GM18868 (cell line): ENCODE data around the gene CFAP77.
"Not testable (repeated sequence)": the region's sequence is repeated elsewhere in the genome, so short reads cannot be mapped to it uniquely, and the experiment has no call there.

Experiments used
- ATAC-seq: cut with Tn5 transposase; IDR thresholded peaks from one replicate; pipeline ENCODE4 v1.9.1; 2021; ENCODE audit warnings: mild to moderate bottlenecking, moderate library complexity; ENCODE audit not compliant: unreplicated experiment

The CFAP77 gene

DNA sequence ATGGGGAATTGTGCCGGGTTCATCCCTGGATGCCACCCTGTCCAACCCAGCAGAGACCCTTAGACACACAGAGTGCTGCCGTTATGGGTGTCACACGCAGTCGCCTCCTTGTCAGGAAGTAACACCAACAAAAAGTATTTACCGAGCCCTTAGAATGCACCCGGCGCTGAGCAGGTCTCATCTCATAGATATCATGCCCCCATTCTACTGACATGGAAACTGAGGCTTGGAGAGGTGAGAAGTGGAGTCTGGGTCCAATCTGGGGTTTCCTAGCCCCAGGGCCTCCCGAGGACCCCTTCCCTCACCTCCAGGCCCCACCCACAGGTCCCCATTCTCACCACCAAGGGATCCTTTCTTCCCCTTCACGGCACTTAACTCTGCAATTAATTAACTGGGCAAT lies 135.6 kb downstream of the CFAP77 start:
- no peak for ATAC-seq

- ATAC-seq = no peak
Measured at GRCh38 chr9:132546148-132547051, 136.4 kb downstream of the CFAP77 start.

DNA sequence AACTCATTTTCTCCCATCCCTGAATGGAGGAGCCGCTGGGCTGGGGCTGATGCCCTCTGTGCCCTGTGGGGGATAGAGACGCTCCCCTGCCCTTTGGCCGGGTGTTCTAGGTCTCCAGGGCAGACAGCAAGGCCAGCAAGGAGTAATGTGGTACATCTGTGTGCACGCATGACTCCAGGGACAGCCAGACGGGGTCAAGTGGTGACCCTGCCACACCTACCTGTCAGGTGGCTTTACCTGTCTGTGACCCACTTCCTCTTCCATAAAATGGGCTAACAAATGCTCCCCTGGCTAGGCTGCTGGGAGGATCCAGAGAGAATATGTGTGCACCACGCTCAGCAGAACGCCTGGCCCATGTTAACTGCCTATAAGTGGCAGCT lies 137.0 kb downstream of the CFAP77 start:
- ATAC-seq = no peak

- ATAC-seq = no peak
Measured at GRCh38 chr9:132547436-132547835, 137.4 kb downstream of the CFAP77 start.

DNA sequence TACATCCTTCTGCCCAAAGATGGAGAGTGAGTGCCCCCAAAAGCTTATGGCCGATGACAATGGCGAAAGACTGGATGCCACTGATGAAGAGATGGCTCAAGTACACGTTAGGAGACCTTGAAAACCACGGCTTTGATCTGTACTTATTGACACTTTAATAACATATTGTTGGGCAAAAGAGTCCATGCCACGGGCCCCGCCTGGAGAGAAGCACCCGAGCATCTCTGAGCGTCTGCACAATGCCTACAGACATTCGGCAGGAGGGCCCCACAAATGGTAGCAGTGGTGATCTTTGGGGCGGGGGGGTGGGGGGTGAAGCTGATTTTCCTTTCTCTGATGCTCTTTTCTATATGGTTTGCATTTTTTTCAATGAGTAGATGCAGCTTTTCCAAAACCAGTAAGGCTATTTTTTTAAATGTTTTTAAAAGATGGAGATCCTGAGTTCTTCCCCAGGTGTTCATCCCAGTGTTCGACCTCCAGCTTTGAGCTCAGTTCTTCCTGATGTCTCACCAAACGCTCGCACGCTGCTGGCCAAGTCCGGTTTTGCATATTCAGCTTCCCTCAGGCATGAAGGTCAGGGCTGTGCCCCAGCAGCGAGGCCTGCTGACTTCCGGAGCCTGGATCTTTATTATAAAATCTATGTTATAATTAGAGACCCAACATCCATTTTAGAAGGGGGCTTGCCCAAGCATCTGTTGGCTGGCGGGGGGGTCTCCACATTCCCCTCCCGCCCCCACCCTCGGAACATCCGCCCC lies 138.1 kb downstream of the CFAP77 start:
- ATAC-seq = no peak

GRCh38 chr9:132548751-132549640 lies 139.0 kb downstream of the CFAP77 start:
- no peak for ATAC-seq

- ATAC-seq = no peak
Measured at GRCh38 chr9:132551556-132551955, 141.5 kb downstream of the CFAP77 start.

- no peak for ATAC-seq
Measured at GRCh38 chr9:132552041-132552440, 142.0 kb downstream of the CFAP77 start.

DNA sequence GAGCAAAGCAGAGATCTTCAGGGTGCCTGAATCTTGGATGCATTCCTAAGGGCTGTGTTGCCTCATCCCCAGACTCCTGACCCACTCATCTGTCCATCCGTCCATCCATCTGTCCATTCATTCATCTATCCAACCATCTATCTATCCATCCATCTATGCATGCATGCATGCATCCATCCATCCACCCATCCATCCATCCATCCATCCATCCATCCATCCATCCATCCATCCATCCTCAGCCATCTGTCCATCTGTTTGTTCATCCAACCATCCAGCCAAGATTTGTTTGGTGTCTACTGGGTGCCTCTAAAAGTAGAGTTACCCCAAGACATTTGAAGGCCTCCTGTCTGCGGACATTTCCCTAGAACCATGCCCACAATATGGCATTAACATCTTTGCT lies 144.7 kb downstream of the CFAP77 start:
- ATAC-seq = no peak

- ATAC-seq = no peak
Measured at GRCh38 chr9:132555528-132555927, 145.5 kb downstream of the CFAP77 start.

- no peak for ATAC-seq
Measured at GRCh38 chr9:132556235-132556634, 146.2 kb downstream of the CFAP77 start.

GRCh38 chr9:132556714-132557113 lies 146.7 kb downstream of the CFAP77 start:
- no peak for ATAC-seq

GRCh38 chr9:132557159-132557558 lies 147.1 kb downstream of the CFAP77 start:
- no peak for ATAC-seq

DNA sequence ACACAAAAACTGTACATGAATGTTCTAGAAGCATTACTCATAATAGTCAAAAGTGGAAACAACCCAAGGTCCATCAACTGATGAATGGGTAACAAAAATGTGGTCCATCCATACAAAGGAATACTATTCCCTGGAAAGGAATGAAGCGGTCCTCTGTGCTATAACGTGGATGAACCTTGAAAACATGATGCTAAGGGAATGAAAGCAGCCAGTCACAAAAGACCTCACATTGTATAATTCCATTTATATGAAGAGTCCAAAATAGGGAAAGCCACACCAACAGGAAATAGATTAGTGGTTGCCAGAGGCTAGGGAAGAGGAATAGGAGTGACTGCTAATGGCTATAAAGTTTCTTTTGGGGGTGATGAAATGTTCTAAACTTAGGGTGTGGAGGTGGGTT lies 149.7 kb downstream of the CFAP77 start:
- ATAC-seq = no peak

- no peak for ATAC-seq
Measured at GRCh38 chr9:132560616-132561202, 150.7 kb downstream of the CFAP77 start.

DNA sequence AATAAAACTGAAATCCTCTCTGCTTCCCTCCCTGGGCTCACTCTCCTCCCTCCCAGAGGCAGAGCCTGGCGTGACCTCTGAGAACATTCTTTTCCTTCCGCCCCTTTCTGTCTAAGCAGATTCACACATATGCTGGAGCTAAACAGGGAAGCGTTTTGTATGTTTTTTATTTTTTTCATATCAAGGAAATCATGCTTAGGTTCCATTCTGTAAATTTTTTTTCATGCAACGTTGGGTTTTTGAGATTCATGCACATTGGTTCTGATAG lies 152.2 kb downstream of the CFAP77 start:
- no peak for ATAC-seq

- ATAC-seq = no peak
Measured at GRCh38 chr9:132564526-132564925, 154.5 kb downstream of the CFAP77 start.

- not testable (repeated sequence) for ATAC-seq
Measured at GRCh38 chr9:132568787-132569186, 158.8 kb downstream of the CFAP77 start.

- ATAC-seq = no peak
Measured at GRCh38 chr9:132571806-132572600, 162.0 kb downstream of the CFAP77 start.

GRCh38 chr9:132572921-132573320 lies 162.9 kb downstream of the CFAP77 start:
- ATAC-seq = no peak
